GM12891 (cell line): Measurements from ENCODE around the gene PLA2G15.

ENCODE experiments used
- POLR2A ChIP-seq: IDR thresholded peaks from 2 replicates; pipeline ENCODE4 v1.6.1; 2011; ENCODE audit warnings: low read depth, low read length, control low read depth
- POLR2AphosphoS5 ChIP-seq: IDR thresholded peaks from 2 replicates; pipeline ENCODE4 v1.6.1; 2011; ENCODE audit warnings: low read depth, low read length, control low read depth

DNA sequence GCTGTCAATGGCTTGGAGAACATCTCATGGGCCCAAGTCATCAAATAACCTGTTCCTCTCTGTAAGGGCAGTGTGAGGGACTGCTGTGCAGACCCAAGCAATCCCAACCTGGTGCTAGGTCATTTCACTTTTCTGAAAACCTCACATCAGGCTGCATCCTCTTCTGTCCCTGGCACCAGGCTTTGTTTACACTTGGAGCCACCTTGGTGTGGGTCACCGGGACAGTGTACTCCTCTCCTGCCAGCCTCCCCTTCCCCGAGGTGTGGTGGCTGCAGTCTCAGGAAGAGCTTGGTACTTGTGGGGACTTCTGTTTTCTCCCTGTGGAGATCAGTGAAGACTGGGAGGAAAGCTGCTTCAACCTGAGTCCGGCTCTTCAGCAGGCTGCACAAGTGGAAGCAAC lies 53.1 kb downstream of the PLA2G15 start:
- TF ChIP-seq POLR2A: no peak
- no peak for TF ChIP-seq POLR2AphosphoS5
